Measurements from ENCODE around the gene WNK1.
"Not testable (repeated sequence)": the region's sequence is repeated elsewhere in the genome, so short reads cannot be mapped to it uniquely, and the experiment has no call there.

The WNK1 gene

GRCh38 chr12:778615-779014 lies 26.2 kb downstream of the WNK1 start:
- Histone ChIP-seq H3K4me1 (ENCODE audit: control insufficient read depth in 1 of 2, insufficient read depth in 2 of 2, low read length in 2 of 2) (peaks cover 8 to 27% of the 10 kb centered on the region in 2 donors), H3K27me3 (ENCODE audit: control insufficient read depth in 1 of 2, insufficient read depth in 2 of 2, low read length in 2 of 2) (no peaks in the 10 kb centered on the region)

DNA sequence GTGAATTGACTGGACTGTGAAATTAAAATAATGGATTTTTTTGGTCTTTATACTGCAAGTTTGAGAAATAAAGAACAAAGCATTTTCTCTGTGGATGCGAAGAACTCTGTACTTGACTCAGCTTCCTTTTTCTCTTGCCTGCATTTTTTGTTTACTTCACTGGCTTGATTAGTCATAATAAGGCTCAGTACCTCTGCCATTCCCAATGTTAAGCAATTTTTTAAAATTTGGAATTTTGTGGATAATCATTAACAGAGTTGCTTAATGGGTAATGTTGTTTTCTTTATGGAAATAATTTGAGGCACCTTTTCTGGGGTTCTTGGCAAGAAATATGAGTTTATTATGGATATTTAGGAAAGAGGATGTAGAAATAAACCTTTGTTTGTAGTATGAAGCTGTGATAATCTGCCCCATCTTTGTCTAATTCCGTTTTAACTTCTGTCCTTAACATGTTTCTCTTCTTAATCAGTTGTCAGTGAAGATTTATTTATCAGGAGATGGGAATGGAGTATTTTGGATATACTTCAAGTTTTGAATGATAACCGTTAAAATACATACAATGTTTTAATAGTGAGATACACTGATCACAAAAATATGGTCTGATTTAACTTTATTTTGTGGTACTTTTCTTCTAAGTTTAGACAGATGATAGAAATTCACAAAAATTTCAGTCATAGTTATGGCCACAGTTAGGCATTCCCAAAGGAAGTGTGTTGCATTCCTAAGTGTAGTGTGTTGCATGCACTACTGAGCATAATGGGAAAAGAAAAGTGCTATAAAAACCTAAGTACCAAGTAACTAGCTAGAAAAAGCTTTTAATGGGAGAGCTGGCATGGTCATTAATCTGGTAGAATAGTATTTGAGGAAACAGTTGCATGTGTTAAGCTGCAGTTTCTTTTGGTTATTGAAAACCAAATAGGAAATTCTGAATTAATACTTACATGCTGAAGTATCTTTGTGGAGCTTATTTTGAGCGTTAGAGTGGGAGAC lies 27.7 kb downstream of the WNK1 start:
- H3K27ac ChIP-seq (ENCODE audit: low read depth, low read length): no peak overlapping the region

More at GRCh38 chr12:778615-779014, 26.2 kb downstream of the WNK1 start:
- Histone ChIP-seq H3K9me3 (ENCODE audit: control insufficient read depth in 1 of 2, low read length in 2 of 2) (no peaks in the 10 kb centered on the region), H3K4me3 (ENCODE audit: low read depth in 1 of 2, low read length in 2 of 2) (no peak overlapping the region), H3K36me3 (ENCODE audit: control insufficient read depth in 1 of 2, insufficient read depth in 2 of 2, low read length in 2 of 2) (no peaks in the 10 kb centered on the region), H3K9ac (ENCODE audit: low read depth in 1 of 2, low read length in 2 of 2) (no peak overlapping the region), H3K27ac (ENCODE audit: low read depth, low read length) (no peak overlapping the region)

GRCh38 chr12:780750-781379 lies 28.5 kb downstream of the WNK1 start:
- Histone ChIP-seq H3K27ac (ENCODE audit: low read depth, low read length) (no peak overlapping the region), H3K4me1 (ENCODE audit: control insufficient read depth in 1 of 2, insufficient read depth in 2 of 2, low read length in 2 of 2) (peaks cover 8 to 20% of the 10 kb centered on the region in 2 donors), H3K9ac (ENCODE audit: low read depth in 1 of 2, low read length in 2 of 2) (no peak overlapping the region), H3K9me3 (ENCODE audit: control insufficient read depth in 1 of 2, low read length in 2 of 2) (no peaks in the 10 kb centered on the region), H3K4me3 (ENCODE audit: low read depth in 1 of 2, low read length in 2 of 2) (no peak overlapping the region), H3K27me3 (ENCODE audit: control insufficient read depth in 1 of 2, insufficient read depth in 2 of 2, low read length in 2 of 2) (no peaks in the 10 kb centered on the region), H3K36me3 (ENCODE audit: control insufficient read depth in 1 of 2, insufficient read depth in 2 of 2, low read length in 2 of 2) (no peaks in the 10 kb centered on the region)

More for the DNA sequence above, 27.7 kb downstream of the WNK1 start:
- Histone ChIP-seq H3K27me3 (ENCODE audit: control insufficient read depth in 1 of 2, insufficient read depth in 2 of 2, low read length in 2 of 2) (no peaks in the 10 kb centered on the region), H3K9ac (ENCODE audit: low read depth in 1 of 2, low read length in 2 of 2) (peak overlapping the region in 1 of 2 donors; percentile 33), H3K4me1 (ENCODE audit: control insufficient read depth in 1 of 2, insufficient read depth in 2 of 2, low read length in 2 of 2) (peaks cover 8 to 20% of the 10 kb centered on the region in 2 donors), H3K4me3 (ENCODE audit: low read depth in 1 of 2, low read length in 2 of 2) (no peak overlapping the region), H3K9me3 (ENCODE audit: control insufficient read depth in 1 of 2, low read length in 2 of 2) (no peaks in the 10 kb centered on the region), H3K36me3 (ENCODE audit: control insufficient read depth in 1 of 2, insufficient read depth in 2 of 2, low read length in 2 of 2) (no peaks in the 10 kb centered on the region)

GRCh38 chr12:785706-786105 lies 33.3 kb downstream of the WNK1 start:
- Histone ChIP-seq H3K4me1 (ENCODE audit: control insufficient read depth in 1 of 2, insufficient read depth in 2 of 2, low read length in 2 of 2) (peaks cover 27 to 37% of the 10 kb centered on the region in 2 donors), H3K4me3 (ENCODE audit: low read depth in 1 of 2, low read length in 2 of 2) (no peak overlapping the region), H3K9ac (ENCODE audit: low read depth in 1 of 2, low read length in 2 of 2) (no peak overlapping the region), H3K27me3 (ENCODE audit: control insufficient read depth in 1 of 2, insufficient read depth in 2 of 2, low read length in 2 of 2) (no peaks in the 10 kb centered on the region), H3K36me3 (ENCODE audit: control insufficient read depth in 1 of 2, insufficient read depth in 2 of 2, low read length in 2 of 2) (no peaks in the 10 kb centered on the region), H3K9me3 (ENCODE audit: control insufficient read depth in 1 of 2, low read length in 2 of 2) (no peaks in the 10 kb centered on the region), H3K27ac (ENCODE audit: low read depth, low read length) (no peak overlapping the region)

- peaks cover 29 to 41% of the 10 kb centered on the region in 2 donors for H3K4me1 ChIP-seq (ENCODE audit: control insufficient read depth in 1 of 2, insufficient read depth in 2 of 2, low read length in 2 of 2)
- no peaks in the 10 kb centered on the region for H3K36me3 ChIP-seq (ENCODE audit: control insufficient read depth in 1 of 2, insufficient read depth in 2 of 2, low read length in 2 of 2)
Measured at GRCh38 chr12:788288-788687, 35.9 kb downstream of the WNK1 start.

DNA sequence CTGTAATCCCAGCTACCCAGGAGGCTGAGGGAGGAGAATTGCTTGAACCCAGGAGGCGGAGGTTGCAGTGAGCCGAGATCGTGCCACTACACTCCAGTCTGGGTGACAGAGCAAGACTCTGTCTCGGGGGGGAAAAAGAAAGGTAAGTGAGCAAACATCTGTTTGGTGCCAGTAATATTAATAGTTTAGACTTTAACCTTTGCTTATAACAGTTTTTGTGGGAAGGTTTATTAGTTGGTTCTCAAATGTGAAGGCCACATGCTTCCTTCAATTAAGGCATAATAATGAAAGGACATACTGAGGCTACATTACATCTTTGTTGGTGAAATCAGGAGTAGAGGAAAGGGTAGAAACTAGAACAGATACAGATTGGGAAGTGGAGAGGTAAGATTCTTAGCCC lies 36.4 kb downstream of the WNK1 start:
- not testable (repeated sequence) for H3K4me3 ChIP-seq (ENCODE audit: low read depth in 1 of 2, low read length in 2 of 2); H3K9ac ChIP-seq (ENCODE audit: low read depth in 1 of 2, low read length in 2 of 2); H3K27me3 ChIP-seq (ENCODE audit: control insufficient read depth in 1 of 2, insufficient read depth in 2 of 2, low read length in 2 of 2); H3K36me3 ChIP-seq (ENCODE audit: control insufficient read depth in 1 of 2, insufficient read depth in 2 of 2, low read length in 2 of 2); H3K9me3 ChIP-seq (ENCODE audit: control insufficient read depth in 1 of 2, low read length in 2 of 2); H3K27ac ChIP-seq (ENCODE audit: low read depth, low read length)
- H3K4me1 ChIP-seq (ENCODE audit: control insufficient read depth in 1 of 2, insufficient read depth in 2 of 2, low read length in 2 of 2): peaks cover 29 to 41% of the 10 kb centered on the region in 2 donors

More at GRCh38 chr12:788288-788687, 35.9 kb downstream of the WNK1 start:
- Histone ChIP-seq H3K4me3 (ENCODE audit: low read depth in 1 of 2, low read length in 2 of 2) (no peak overlapping the region), H3K9ac (ENCODE audit: low read depth in 1 of 2, low read length in 2 of 2) (no peak overlapping the region), H3K27ac (ENCODE audit: low read depth, low read length) (no peak overlapping the region), H3K9me3 (ENCODE audit: control insufficient read depth in 1 of 2, low read length in 2 of 2) (no peaks in the 10 kb centered on the region), H3K27me3 (ENCODE audit: control insufficient read depth in 1 of 2, insufficient read depth in 2 of 2, low read length in 2 of 2) (no peaks in the 10 kb centered on the region)

- H3K27ac ChIP-seq (ENCODE audit: low read depth, low read length): no peak overlapping the region
- no peak overlapping the region for H3K4me3 ChIP-seq (ENCODE audit: low read depth in 1 of 2, low read length in 2 of 2)
- no peak overlapping the region for H3K9ac ChIP-seq (ENCODE audit: low read depth in 1 of 2, low read length in 2 of 2)
- H3K4me1 ChIP-seq (ENCODE audit: control insufficient read depth in 1 of 2, insufficient read depth in 2 of 2, low read length in 2 of 2): peaks cover 29 to 41% of the 10 kb centered on the region in 2 donors
- no peaks in the 10 kb centered on the region for H3K9me3 ChIP-seq (ENCODE audit: control insufficient read depth in 1 of 2, low read length in 2 of 2)
- no peaks in the 10 kb centered on the region for H3K36me3 ChIP-seq (ENCODE audit: control insufficient read depth in 1 of 2, insufficient read depth in 2 of 2, low read length in 2 of 2)
- no peaks in the 10 kb centered on the region for H3K27me3 ChIP-seq (ENCODE audit: control insufficient read depth in 1 of 2, insufficient read depth in 2 of 2, low read length in 2 of 2)
Measured at GRCh38 chr12:789852-790563, 37.6 kb downstream of the WNK1 start.

DNA sequence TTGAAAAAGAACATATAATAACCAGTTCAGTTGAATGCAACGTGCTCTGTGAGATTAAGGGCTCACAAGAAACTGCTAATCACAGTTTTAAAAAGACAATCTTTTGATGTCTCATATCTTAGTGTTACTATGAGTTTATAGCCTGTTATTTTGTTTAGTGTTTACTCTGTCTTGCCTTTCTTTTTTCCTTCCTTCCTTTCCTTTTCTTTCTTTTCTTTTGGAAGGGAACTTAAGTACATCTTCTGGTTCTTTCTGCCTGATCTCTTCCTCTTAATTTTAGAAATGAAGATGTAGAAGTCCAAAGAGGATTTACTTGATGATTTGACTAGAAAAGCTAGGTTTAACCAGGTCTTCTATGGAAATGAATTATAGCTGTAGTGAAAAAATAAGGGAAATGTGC lies 38.2 kb downstream of the WNK1 start:
- Histone ChIP-seq H3K36me3 (ENCODE audit: control insufficient read depth in 1 of 2, insufficient read depth in 2 of 2, low read length in 2 of 2) (no peaks in the 10 kb centered on the region), H3K9me3 (ENCODE audit: control insufficient read depth in 1 of 2, low read length in 2 of 2) (no peaks in the 10 kb centered on the region), H3K4me3 (ENCODE audit: low read depth in 1 of 2, low read length in 2 of 2) (no peak overlapping the region), H3K27ac (ENCODE audit: low read depth, low read length) (no peak overlapping the region), H3K9ac (ENCODE audit: low read depth in 1 of 2, low read length in 2 of 2) (no peak overlapping the region), H3K4me1 (ENCODE audit: control insufficient read depth in 1 of 2, insufficient read depth in 2 of 2, low read length in 2 of 2) (peaks cover 29 to 41% of the 10 kb centered on the region in 2 donors), H3K27me3 (ENCODE audit: control insufficient read depth in 1 of 2, insufficient read depth in 2 of 2, low read length in 2 of 2) (no peaks in the 10 kb centered on the region)

DNA sequence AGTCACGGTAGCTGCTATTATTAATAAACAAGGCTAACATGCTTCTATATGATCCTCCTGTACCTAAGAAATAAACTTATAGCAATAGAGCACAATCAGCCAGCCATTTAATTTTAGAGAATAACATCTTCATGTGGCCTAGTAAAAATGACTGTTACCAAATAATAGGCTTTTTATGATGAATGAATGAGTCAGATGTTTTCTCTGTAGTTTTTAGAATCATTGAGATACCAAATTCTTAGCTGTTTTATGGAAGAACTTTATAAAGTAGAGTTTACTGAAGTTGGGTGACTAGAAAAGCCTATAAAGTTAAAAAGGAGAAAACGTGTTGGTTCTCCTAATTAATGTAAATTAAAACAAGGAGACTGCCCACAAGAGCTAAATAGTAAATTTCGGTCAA lies 40.7 kb downstream of the WNK1 start:
- Histone ChIP-seq H3K9me3 (ENCODE audit: control insufficient read depth in 1 of 2, low read length in 2 of 2) (no peaks in the 10 kb centered on the region), H3K27me3 (ENCODE audit: control insufficient read depth in 1 of 2, insufficient read depth in 2 of 2, low read length in 2 of 2) (no peaks in the 10 kb centered on the region), H3K9ac (ENCODE audit: low read depth in 1 of 2, low read length in 2 of 2) (no peak overlapping the region), H3K27ac (ENCODE audit: low read depth, low read length) (no peak overlapping the region), H3K4me1 (ENCODE audit: control insufficient read depth in 1 of 2, insufficient read depth in 2 of 2, low read length in 2 of 2) (peaks cover 34 to 36% of the 10 kb centered on the region in 2 donors), H3K36me3 (ENCODE audit: control insufficient read depth in 1 of 2, insufficient read depth in 2 of 2, low read length in 2 of 2) (no peaks in the 10 kb centered on the region), H3K4me3 (ENCODE audit: low read depth in 1 of 2, low read length in 2 of 2) (no peak overlapping the region)

DNA sequence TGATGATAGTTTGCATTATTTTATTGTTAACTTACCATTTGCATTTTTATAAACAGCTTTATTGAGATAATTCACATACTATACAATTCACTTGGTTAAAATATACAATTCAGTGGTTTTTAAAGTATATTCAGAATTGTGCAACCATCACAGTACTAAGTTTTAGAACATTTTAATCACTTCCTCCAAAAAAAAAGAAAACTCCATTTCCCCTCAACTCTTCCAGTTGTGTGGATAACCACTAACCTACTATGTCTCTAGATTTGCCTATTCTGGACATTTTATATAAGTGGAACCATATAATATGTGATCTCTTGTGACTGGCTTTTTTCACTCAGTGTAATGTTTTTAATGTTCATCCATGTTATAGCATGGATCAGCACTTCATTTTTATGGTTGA lies 41.3 kb downstream of the WNK1 start:
- H3K4me1 ChIP-seq (ENCODE audit: control insufficient read depth in 1 of 2, insufficient read depth in 2 of 2, low read length in 2 of 2): peaks cover 28 to 36% of the 10 kb centered on the region in 2 donors
- no peak overlapping the region for H3K9ac ChIP-seq (ENCODE audit: low read depth in 1 of 2, low read length in 2 of 2)
- H3K27me3 ChIP-seq (ENCODE audit: control insufficient read depth in 1 of 2, insufficient read depth in 2 of 2, low read length in 2 of 2): no peaks in the 10 kb centered on the region
- no peaks in the 10 kb centered on the region for H3K9me3 ChIP-seq (ENCODE audit: control insufficient read depth in 1 of 2, low read length in 2 of 2)
- H3K4me3 ChIP-seq (ENCODE audit: low read depth in 1 of 2, low read length in 2 of 2): no peak overlapping the region
- no peaks in the 10 kb centered on the region for H3K36me3 ChIP-seq (ENCODE audit: control insufficient read depth in 1 of 2, insufficient read depth in 2 of 2, low read length in 2 of 2)
- H3K27ac ChIP-seq (ENCODE audit: low read depth, low read length): no peak overlapping the region

Measured in duodenal mucosa (tissue), 2 donors.